ENCODE data around the gene DSCAML1. TPM values are rescaled to one million over a fixed set of nuclear protein-coding genes. Genes with fewer than 3 reads are reported as not detected.

DSCAML1 gene
- total and polyA plus RNA-seq, 2 of the 8 experiments (the other 6 are each of a cell fraction or from before 2014, with no cell fraction given): 0.19 to 0.24 TPM

DNA sequence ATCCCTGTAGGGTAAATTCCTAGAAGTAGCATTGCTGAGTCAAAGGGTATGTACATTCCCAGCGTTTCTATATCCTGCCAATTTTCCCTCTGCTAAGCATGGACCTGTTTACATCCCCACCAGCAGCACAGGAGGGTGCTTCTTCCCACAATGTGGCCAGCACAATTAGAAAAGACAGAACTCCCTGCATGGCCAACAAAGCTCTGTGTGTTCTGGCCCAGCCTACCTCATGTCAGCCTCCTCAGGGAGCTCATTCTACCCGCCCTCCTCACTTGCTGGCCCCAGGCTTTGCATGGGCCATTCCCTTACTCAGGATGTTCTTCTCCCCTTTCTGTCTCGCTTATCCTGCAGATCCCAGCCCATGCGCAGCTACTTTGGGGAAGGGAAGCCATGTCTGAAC lies 186.1 kb downstream of the DSCAML1 start:
- POLR2A ChIA-PET (ENCODE audit: partially characterized antibody): interaction anchor here (1.0 to 1.2 kb wide), 2 partner anchors 10 to 11 kb away, joined by 3 read pairs; no protein-coding TSS in a partner anchor

More for the DNA sequence above, 186.1 kb downstream of the DSCAML1 start:
- Histone ChIP-seq H2BK120ac (replicated peaks; ENCODE audit: low read depth, low read length) (no peak overlapping the region), H3K4me1 (replicated peaks in 1 of 4; ENCODE audit: control insufficient read depth in 3 of 4, insufficient read depth in 4 of 4, low read length in 3 of 4) (peaks cover 0 to 36% (median 23%) of the 10 kb centered on the region in 4 experiments; a peak in 5 of 7 replicates), H2BK5ac (ENCODE audit: low read depth, low read length) (no peak overlapping the region), H3K79me1 (ENCODE audit: low read depth, low read length) (no peaks in the 10 kb centered on the region), H2AFZ (ENCODE audit: low read length) (no peak overlapping the region), H3K4me3 (ENCODE audit: extremely low read depth in 1 of 4, insufficient read depth in 2 of 4, low read depth in 3 of 4, low read length in 4 of 4) (no peak overlapping the region), H3K14ac (ENCODE audit: insufficient read length) (no peak overlapping the region), H3K23ac (ENCODE audit: insufficient read length) (no peak overlapping the region), H3K4ac (replicated peaks; ENCODE audit: insufficient read length, low read depth, low read length) (no peak overlapping the region), H4K91ac (replicated peaks; ENCODE audit: insufficient read length, low read length) (no peak overlapping the region), H2AK5ac (ENCODE audit: low read depth, low read length) (no peak overlapping the region; the same call in 1 of the 2 replicates), H2BK20ac (ENCODE audit: low read length) (no peak overlapping the region), H3K9ac (replicated peaks in 1 of 4; ENCODE audit: extremely low read depth in 1 of 4, low read depth in 3 of 4, low read length in 3 of 4) (no peak overlapping the region), H3K23me2 (ENCODE audit: low read depth, low read length) (no peaks in the 10 kb centered on the region), H3K36me3 (ENCODE audit: control insufficient read depth in 2 of 4, insufficient read depth in 4 of 4, low read length in 3 of 4) (no peaks in the 10 kb centered on the region), H3K18ac (ENCODE audit: extremely low read depth, low read length) (no peak overlapping the region; the same call in 1 of the 2 replicates), H3K79me2 (ENCODE audit: control insufficient read depth in 1 of 2, insufficient read depth in 2 of 2, low read length in 2 of 2) (no peaks in the 10 kb centered on the region), H3K27me3 (replicated peaks in 1 of 4; ENCODE audit: control insufficient read depth in 3 of 4, extremely low read depth in 1 of 4, insufficient read depth in 3 of 4, low read length in 3 of 4) (peaks cover 0 to 2% (median 1%) of the 10 kb centered on the region in 4 experiments; a peak in 2 of 7 replicates), H4K8ac (ENCODE audit: extremely low read depth, insufficient read depth, low read length) (no peak overlapping the region), H3K56ac (replicated peaks; ENCODE audit: insufficient read length, low read depth, low read length) (no peak overlapping the region), H4K5ac (ENCODE audit: insufficient read length, low read depth, low read length) (no peak overlapping the region), H4K20me1 (replicated peaks in 1 of 2; ENCODE audit: control insufficient read depth in 1 of 2, insufficient read depth in 2 of 2, low read length in 2 of 2) (no peaks in the 10 kb centered on the region), H3K27ac (ENCODE audit: low read depth, low read length) (no peak overlapping the region), H2BK15ac (ENCODE audit: low read length) (0 out of 2 replicates have a peak overlapping the region, but pooled peaks have one; percentile 49), H3K9me3 (ENCODE audit: insufficient read depth in 2 of 2, low read depth in 1 of 2, low read length in 1 of 2) (no peaks in the 10 kb centered on the region), H2BK12ac (ENCODE audit: low read depth, low read length) (peak overlapping the region; percentile 55; the same call in 1 of the 2 replicates), H3K4me2 (ENCODE audit: insufficient read depth in 1 of 2, low read depth in 2 of 2, low read length in 2 of 2) (no peak overlapping the region)
- DNase-seq (ENCODE audit: low read depth in 1 of 2, low spot score in 2 of 2): no peak
- 77% methylated on average over 4 of the region's 4 CpGs; no CpG with 5 or more reads in 1 of the 2 experiments for WGBS, 2 experiments (ENCODE audit: extremely low coverage in 1 of 2, insufficient coverage in 1 of 2, insufficient read length in 1 of 2, insufficient replicate concordance in 2 of 2, low coverage in 1 of 2, low lambda C conversion rate in 2 of 2, missing lambda C conversion rate in 1 of 2)
- CTCF ChIA-PET (ENCODE audit: partially characterized antibody): interaction anchor here (0.5 to 4.4 kb wide), 8 partner anchors 10 to 336 kb away, joined by 3 to 27 read pairs (median 4); no protein-coding TSS in a partner anchor
- TF ChIP-seq SAP30 (IDR thresholded peaks at IDR 0.05; ENCODE audit: insufficient read depth, insufficient replicate concordance, low read length) (no peak), TEAD4 (IDR thresholded peaks at IDR 0.05; ENCODE audit: low read depth, low read length) (no peak), CTCF (IDR thresholded peaks at IDR 0.05; ENCODE audit: control extremely low read depth in 1 of 3, insufficient read depth in 1 of 3, low read depth in 1 of 3, low read length in 3 of 3) (no peak), RNF2 (IDR thresholded peaks at IDR 0.05; ENCODE audit: borderline replicate concordance, low read depth, low read length, missing control alignments, poor library complexity, severe bottlenecking) (no peak), HDAC6 (IDR thresholded peaks at IDR 0.05; ENCODE audit: low read depth, low read length) (no peak), YY1 (IDR thresholded peaks at IDR 0.05; ENCODE audit: low read depth, low read length) (no peak), RAD21 (IDR thresholded peaks at IDR 0.05 in 1 of 2, conservative IDR thresholded peaks at IDR 0.05 in 1 of 2; ENCODE audit: low read depth in 2 of 2, low read length in 2 of 2) (no peak)
- FAIRE-seq: no peak

Measured in H1 (cell line).